H1 (cell line): ENCODE measurements around the gene TMSB15C. TPM values are rescaled to one million over a fixed set of nuclear protein-coding genes. Genes with fewer than 3 reads are reported as not detected.

Source experiments
- CHD2 ChIP-seq: IDR thresholded peaks from 2 replicates; pipeline ENCODE4 v1.6.1; 2012; ENCODE audit warnings: low read length, improper control_type of control experiment
- EP300 ChIP-seq, 2 experiments: IDR thresholded peaks; 1 replicate in 1 of 2; 2 replicates in 1 of 2; pipeline ENCODE4 v1.6.1; 2011 to 2012; ENCODE audit warnings: low read depth in 2 of 2, low read length in 2 of 2, mild to moderate bottlenecking in 2 of 2, borderline replicate concordance in 1 of 2, inconsistent platforms in 1 of 2, moderate library complexity in 1 of 2
- GTF2F1 ChIP-seq: IDR thresholded peaks from 2 replicates; pipeline ENCODE4 v1.6.1; 2012; ENCODE audit warnings: low read depth, low read length, improper control_type of control experiment, borderline replicate concordance
- HDAC6 ChIP-seq: IDR thresholded peaks from one replicate; pipeline ENCODE4 v1.7.1; 2012; ENCODE audit warnings: low read depth, mild to moderate bottlenecking, inconsistent platforms, low read length, moderate library complexity
- JUND ChIP-seq: IDR thresholded peaks from 2 replicates; pipeline ENCODE4 v1.6.1; 2011; ENCODE audit warnings: mild to moderate bottlenecking, improper control_type of control experiment, low read length
- RNF2 ChIP-seq: fragments of 200-900, 300-1000 bp; sonication (generic); IDR thresholded peaks from 2 replicates; pipeline ENCODE4 v1.7.1; 2016; ENCODE audit warnings: borderline replicate concordance, low read depth, mild to moderate bottlenecking, antibody characterized with exemption, low read length; ENCODE audit not compliant: poor library complexity, severe bottlenecking; ENCODE audit errors: missing control alignments
- TAF7 ChIP-seq: optimal IDR thresholded peaks from 2 replicates; pipeline ENCODE3; 2011; ENCODE audit warnings: low read depth, mild to moderate bottlenecking, inconsistent platforms, low read length, moderate library complexity, borderline replicate concordance
- ZNF274 ChIP-seq: IDR thresholded peaks from 2 replicates; pipeline ENCODE4 v1.7.0; 2012; ENCODE audit warnings: low read length, borderline replicate concordance; ENCODE audit errors: extremely low read depth
- polyA plus RNA-seq, 7 experiments: library from polyadenylated mRNA; depleted of rRNA in 3 of 7; stranded (reverse) in 5 of 7; unstranded in 2 of 7; fragments of >200 nt in 5 of 7; fragments of 200-250 nt in 2 of 7; gene quantifications; 1 replicate in 5 of 7; 2 replicates in 1 of 7; 4 replicates in 1 of 7; pipeline versions ENCODE4 v1.2.1 to v1.2.3, GENCODE V29; 2011 to 2013; ENCODE audit warnings: missing spikeins in 2 of 7, mixed read lengths in 2 of 7
- total RNA-seq: library from RNA; stranded (reverse); fragmentation: NEBNext Ultra II Directional; extraction: Animal tissue kit (Norgen Biotek cat#: 25700); gene quantifications from 2 replicates; pipeline ENCODE4 v1.2.1, GENCODE V29; 2021
- TF ChIP-seq, protein P1 (sequence below): fragments of 300-600 bp; sonication (generic); IDR thresholded peaks from 2 replicates; pipeline ENCODE4 v1.7.1; 2012; ENCODE audit warnings: low read length, moderate library complexity, mild to moderate bottlenecking, inconsistent platforms; ENCODE audit not compliant: insufficient replicate concordance
- TF ChIP-seq, protein P2 (sequence below): IDR thresholded peaks from 2 replicates; pipeline ENCODE4 v1.6.1; 2011; ENCODE audit warnings: low read length, improper control_type of control experiment

The TMSB15C gene
- total and polyA plus RNA-seq, 2 of the 8 experiments (the other 6 are each of a cell fraction or from before 2014, with no cell fraction given): 1.5 to 2.6 TPM

DNA sequence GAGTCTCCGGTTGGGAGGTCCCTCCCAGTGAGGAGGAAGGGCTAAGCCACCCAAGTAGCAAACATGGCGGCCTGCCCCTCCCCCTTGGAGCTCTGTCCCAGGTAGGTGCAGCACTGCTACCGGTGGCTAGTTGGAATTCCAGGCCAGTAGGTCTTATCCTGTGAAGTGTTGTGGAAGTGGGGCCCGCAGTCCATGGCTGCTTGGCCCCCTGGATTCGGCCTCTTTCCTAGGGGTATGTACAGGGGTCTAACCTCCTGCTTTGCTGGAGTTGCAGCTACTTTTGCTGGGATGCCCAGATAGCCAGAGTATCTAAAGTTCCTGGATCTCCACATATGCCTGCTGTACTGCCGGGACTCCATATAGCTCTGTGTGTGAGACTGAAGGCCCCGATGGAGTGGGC, 9.9 kb upstream of the TMSB15C start (continued):
- TF ChIP-seq, protein P1, sequence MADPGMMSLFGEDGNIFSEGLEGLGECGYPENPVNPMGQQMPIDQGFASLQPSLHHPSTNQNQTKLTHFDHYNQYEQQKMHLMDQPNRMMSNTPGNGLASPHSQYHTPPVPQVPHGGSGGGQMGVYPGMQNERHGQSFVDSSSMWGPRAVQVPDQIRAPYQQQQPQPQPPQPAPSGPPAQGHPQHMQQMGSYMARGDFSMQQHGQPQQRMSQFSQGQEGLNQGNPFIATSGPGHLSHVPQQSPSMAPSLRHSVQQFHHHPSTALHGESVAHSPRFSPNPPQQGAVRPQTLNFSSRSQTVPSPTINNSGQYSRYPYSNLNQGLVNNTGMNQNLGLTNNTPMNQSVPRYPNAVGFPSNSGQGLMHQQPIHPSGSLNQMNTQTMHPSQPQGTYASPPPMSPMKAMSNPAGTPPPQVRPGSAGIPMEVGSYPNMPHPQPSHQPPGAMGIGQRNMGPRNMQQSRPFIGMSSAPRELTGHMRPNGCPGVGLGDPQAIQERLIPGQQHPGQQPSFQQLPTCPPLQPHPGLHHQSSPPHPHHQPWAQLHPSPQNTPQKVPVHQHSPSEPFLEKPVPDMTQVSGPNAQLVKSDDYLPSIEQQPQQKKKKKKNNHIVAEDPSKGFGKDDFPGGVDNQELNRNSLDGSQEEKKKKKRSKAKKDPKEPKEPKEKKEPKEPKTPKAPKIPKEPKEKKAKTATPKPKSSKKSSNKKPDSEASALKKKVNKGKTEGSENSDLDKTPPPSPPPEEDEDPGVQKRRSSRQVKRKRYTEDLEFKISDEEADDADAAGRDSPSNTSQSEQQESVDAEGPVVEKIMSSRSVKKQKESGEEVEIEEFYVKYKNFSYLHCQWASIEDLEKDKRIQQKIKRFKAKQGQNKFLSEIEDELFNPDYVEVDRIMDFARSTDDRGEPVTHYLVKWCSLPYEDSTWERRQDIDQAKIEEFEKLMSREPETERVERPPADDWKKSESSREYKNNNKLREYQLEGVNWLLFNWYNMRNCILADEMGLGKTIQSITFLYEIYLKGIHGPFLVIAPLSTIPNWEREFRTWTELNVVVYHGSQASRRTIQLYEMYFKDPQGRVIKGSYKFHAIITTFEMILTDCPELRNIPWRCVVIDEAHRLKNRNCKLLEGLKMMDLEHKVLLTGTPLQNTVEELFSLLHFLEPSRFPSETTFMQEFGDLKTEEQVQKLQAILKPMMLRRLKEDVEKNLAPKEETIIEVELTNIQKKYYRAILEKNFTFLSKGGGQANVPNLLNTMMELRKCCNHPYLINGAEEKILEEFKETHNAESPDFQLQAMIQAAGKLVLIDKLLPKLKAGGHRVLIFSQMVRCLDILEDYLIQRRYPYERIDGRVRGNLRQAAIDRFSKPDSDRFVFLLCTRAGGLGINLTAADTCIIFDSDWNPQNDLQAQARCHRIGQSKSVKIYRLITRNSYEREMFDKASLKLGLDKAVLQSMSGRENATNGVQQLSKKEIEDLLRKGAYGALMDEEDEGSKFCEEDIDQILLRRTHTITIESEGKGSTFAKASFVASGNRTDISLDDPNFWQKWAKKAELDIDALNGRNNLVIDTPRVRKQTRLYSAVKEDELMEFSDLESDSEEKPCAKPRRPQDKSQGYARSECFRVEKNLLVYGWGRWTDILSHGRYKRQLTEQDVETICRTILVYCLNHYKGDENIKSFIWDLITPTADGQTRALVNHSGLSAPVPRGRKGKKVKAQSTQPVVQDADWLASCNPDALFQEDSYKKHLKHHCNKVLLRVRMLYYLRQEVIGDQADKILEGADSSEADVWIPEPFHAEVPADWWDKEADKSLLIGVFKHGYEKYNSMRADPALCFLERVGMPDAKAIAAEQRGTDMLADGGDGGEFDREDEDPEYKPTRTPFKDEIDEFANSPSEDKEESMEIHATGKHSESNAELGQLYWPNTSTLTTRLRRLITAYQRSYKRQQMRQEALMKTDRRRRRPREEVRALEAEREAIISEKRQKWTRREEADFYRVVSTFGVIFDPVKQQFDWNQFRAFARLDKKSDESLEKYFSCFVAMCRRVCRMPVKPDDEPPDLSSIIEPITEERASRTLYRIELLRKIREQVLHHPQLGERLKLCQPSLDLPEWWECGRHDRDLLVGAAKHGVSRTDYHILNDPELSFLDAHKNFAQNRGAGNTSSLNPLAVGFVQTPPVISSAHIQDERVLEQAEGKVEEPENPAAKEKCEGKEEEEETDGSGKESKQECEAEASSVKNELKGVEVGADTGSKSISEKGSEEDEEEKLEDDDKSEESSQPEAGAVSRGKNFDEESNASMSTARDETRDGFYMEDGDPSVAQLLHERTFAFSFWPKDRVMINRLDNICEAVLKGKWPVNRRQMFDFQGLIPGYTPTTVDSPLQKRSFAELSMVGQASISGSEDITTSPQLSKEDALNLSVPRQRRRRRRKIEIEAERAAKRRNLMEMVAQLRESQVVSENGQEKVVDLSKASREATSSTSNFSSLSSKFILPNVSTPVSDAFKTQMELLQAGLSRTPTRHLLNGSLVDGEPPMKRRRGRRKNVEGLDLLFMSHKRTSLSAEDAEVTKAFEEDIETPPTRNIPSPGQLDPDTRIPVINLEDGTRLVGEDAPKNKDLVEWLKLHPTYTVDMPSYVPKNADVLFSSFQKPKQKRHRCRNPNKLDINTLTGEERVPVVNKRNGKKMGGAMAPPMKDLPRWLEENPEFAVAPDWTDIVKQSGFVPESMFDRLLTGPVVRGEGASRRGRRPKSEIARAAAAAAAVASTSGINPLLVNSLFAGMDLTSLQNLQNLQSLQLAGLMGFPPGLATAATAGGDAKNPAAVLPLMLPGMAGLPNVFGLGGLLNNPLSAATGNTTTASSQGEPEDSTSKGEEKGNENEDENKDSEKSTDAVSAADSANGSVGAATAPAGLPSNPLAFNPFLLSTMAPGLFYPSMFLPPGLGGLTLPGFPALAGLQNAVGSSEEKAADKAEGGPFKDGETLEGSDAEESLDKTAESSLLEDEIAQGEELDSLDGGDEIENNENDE: no peak
- TF ChIP-seq RNF2: no peak
- TF ChIP-seq ZNF274: no peak
- TF ChIP-seq JUND: no peak
- no peak for TF ChIP-seq GTF2F1
- TF ChIP-seq EP300 (IDR thresholded peaks at IDR 0.05; ENCODE audit: borderline replicate concordance in 1 of 2, low read depth in 2 of 2, low read length in 2 of 2): no peak
- TF ChIP-seq, protein P2, sequence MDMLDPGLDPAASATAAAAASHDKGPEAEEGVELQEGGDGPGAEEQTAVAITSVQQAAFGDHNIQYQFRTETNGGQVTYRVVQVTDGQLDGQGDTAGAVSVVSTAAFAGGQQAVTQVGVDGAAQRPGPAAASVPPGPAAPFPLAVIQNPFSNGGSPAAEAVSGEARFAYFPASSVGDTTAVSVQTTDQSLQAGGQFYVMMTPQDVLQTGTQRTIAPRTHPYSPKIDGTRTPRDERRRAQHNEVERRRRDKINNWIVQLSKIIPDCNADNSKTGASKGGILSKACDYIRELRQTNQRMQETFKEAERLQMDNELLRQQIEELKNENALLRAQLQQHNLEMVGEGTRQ: no peak
- no peak for TF ChIP-seq HDAC6
- no peak for TF ChIP-seq TAF7
- no peak for TF ChIP-seq CHD2
